ENCODE data around the gene GARIN5B.
"Not testable (repeated sequence)": the region's sequence is repeated elsewhere in the genome, so short reads cannot be mapped to it uniquely, and the experiment has no call there.

Gene GARIN5B

GRCh38 chr19:55339889-55340783, 22.9 kb downstream of the GARIN5B start:
- peak overlapping the region; percentile 89 for H3K4me3 Mint-ChIP-seq
- H3K36me3 Mint-ChIP-seq = no peaks in the 10 kb centered on the region
- peak overlapping the region; percentile 87 for H3K27ac Mint-ChIP-seq
- H3K9me3 Mint-ChIP-seq (ENCODE audit: low read depth) = no peaks in the 10 kb centered on the region
- H3K4me1 Mint-ChIP-seq (ENCODE audit: low read depth) = peaks cover 16% of the 10 kb centered on the region
- no peaks in the 10 kb centered on the region for H3K27me3 Mint-ChIP-seq

GRCh38 chr19:55339105-55339888, 23.8 kb downstream of the GARIN5B start, which contains the start of gene KMT5C:
TSS of gene KMT5C (plus strand) at chr19:55339876. CDS start at chr19:55341937, 2,061 bp downstream.
- H3K36me3 Mint-ChIP-seq = no peaks in the 10 kb centered on the region
- H3K9me3 Mint-ChIP-seq (ENCODE audit: low read depth) = no peaks in the 10 kb centered on the region
- H3K4me1 Mint-ChIP-seq (ENCODE audit: low read depth) = peaks cover 16% of the 10 kb centered on the region
- H3K4me3 Mint-ChIP-seq = peak within 1 kb of the TSS; percentile 89
- no peaks in the 10 kb centered on the region for H3K27me3 Mint-ChIP-seq
- peak within 1 kb of the TSS; percentile 87 for H3K27ac Mint-ChIP-seq

DNA sequence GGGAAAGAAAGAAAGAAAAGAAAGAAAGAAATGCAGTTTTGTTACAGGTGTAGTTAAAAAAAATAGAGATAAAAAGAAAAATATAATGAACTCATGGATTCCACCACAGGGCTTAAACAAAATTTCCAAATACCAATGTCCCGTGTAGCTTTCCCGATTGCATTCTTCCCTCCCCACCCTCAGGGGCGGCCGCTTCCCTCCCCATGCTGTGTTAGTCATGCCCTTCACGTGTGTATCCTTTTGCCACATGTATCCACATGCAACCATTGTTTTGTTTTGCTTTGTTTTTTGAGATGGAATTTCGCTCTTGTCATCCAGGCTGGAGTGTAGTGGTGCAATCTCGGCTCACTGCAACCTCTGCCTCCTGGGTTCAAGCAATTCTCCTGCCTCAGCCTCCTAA, 27.0 kb downstream of the GARIN5B start:
- no peaks in the 10 kb centered on the region for H3K36me3 Mint-ChIP-seq
- H3K4me3 Mint-ChIP-seq = no peak overlapping the region
- H3K27ac Mint-ChIP-seq = no peak overlapping the region
- no peaks in the 10 kb centered on the region for H3K9me3 Mint-ChIP-seq (ENCODE audit: low read depth)
- H3K4me1 Mint-ChIP-seq (ENCODE audit: low read depth) = peaks cover 13% of the 10 kb centered on the region
- H3K27me3 Mint-ChIP-seq = peaks cover 1% of the 10 kb centered on the region

- no peak overlapping the region for H3K27ac Mint-ChIP-seq
- peaks cover 3% of the 10 kb centered on the region for H3K27me3 Mint-ChIP-seq
- H3K9me3 Mint-ChIP-seq (ENCODE audit: low read depth) = no peaks in the 10 kb centered on the region
- no peak overlapping the region for H3K4me3 Mint-ChIP-seq
- H3K36me3 Mint-ChIP-seq = no peaks in the 10 kb centered on the region
- H3K4me1 Mint-ChIP-seq (ENCODE audit: low read depth) = peaks cover 6% of the 10 kb centered on the region
These were observed 29.2 kb downstream of the GARIN5B start for GRCh38 chr19:55333870-55334269.

DNA sequence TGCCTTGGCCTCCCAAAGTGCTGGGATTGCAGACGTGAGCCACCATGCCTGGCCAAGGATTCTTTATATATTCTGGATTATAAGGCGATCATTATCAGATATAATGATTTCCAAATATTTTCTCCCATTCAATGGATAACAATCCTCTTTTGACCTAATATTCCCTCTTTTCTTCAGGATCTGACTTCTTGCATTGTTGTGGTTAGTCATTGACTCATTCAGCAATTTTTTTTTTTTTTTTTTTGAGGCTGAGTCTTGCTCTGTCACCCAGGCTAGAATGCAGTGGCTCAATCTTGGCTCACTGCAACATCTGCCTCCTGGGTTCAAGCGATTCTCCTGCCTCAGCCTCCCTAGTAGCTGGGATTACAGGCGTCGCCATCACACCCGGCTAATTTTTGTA, 33.3 kb downstream of the GARIN5B start:
- H3K36me3 Mint-ChIP-seq; H3K9me3 Mint-ChIP-seq (ENCODE audit: low read depth): not testable (repeated sequence)

DNA sequence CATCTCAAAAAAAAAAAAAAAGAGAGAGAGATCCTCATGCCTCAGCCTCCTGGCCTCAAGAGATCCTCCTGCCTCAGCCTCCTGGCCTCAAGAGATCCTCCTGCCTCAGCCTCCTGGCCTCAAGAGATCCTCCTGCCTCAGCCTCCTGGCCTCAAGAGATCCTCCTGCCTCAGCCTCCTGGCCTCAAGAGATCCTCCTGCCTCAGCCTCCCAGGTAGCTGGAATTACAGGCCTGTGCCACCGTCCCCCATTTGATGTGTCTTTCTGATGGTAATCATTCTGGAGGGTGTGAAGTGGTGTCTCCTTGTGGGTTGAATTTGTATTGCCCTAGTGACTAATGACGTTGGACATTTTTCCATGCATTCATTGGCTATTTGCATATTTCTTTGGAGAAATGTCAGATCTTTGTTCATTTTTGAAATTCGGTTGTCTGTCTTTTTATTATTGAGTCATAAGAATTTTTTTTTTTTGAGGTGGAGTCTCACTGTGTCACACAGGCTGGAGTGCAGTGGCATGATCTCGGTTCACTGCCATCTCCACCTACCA, 34.2 kb downstream of the GARIN5B start:
- not testable (repeated sequence) for H3K27me3 Mint-ChIP-seq

More for the DNA sequence above, 33.3 kb downstream of the GARIN5B start:
- not testable (repeated sequence) for H3K27ac Mint-ChIP-seq; H3K4me1 Mint-ChIP-seq (ENCODE audit: low read depth); H3K4me3 Mint-ChIP-seq; H3K27me3 Mint-ChIP-seq

GRCh38 chr19:55325172-55325571, 37.9 kb downstream of the GARIN5B start, which contains the start of gene TMEM150B:
TSS of gene TMEM150B (minus strand) at chr19:55325341. CDS start at chr19:55321036, 4,305 bp downstream.
- no peak within 1 kb of the TSS for H3K4me3 Mint-ChIP-seq
- no peaks in the 10 kb centered on the region for H3K4me1 Mint-ChIP-seq (ENCODE audit: low read depth)
- H3K27ac Mint-ChIP-seq = no peak within 1 kb of the TSS

More for the DNA sequence above, 34.2 kb downstream of the GARIN5B start:
- not testable (repeated sequence) for H3K4me1 Mint-ChIP-seq (ENCODE audit: low read depth); H3K27ac Mint-ChIP-seq; H3K4me3 Mint-ChIP-seq; H3K9me3 Mint-ChIP-seq (ENCODE audit: low read depth); H3K36me3 Mint-ChIP-seq

GRCh38 chr19:55324662-55325061, 38.4 kb downstream of the GARIN5B start:
- H3K9me3 Mint-ChIP-seq (ENCODE audit: low read depth) = no peaks in the 10 kb centered on the region
- H3K27me3 Mint-ChIP-seq = peaks cover 2% of the 10 kb centered on the region
- H3K36me3 Mint-ChIP-seq = no peaks in the 10 kb centered on the region
- no peaks in the 10 kb centered on the region for H3K4me1 Mint-ChIP-seq (ENCODE audit: low read depth)
- H3K4me3 Mint-ChIP-seq = no peak overlapping the region
- H3K27ac Mint-ChIP-seq = no peak overlapping the region

More at GRCh38 chr19:55325172-55325571, 37.9 kb downstream of the GARIN5B start, which contains the start of gene TMEM150B:
- Mint-ChIP-seq H3K9me3 (ENCODE audit: low read depth) (no peaks in the 10 kb centered on the region), H3K27me3 (peaks cover 2% of the 10 kb centered on the region), H3K36me3 (no peaks in the 10 kb centered on the region)

- H3K9me3 Mint-ChIP-seq (ENCODE audit: low read depth) = no peaks in the 10 kb centered on the region
- H3K27ac Mint-ChIP-seq = no peak overlapping the region
- no peak overlapping the region for H3K4me3 Mint-ChIP-seq
- H3K4me1 Mint-ChIP-seq (ENCODE audit: low read depth) = no peaks in the 10 kb centered on the region
- no peaks in the 10 kb centered on the region for H3K27me3 Mint-ChIP-seq
- H3K36me3 Mint-ChIP-seq = no peaks in the 10 kb centered on the region
These were observed 40.7 kb downstream of the GARIN5B start for GRCh38 chr19:55322204-55322885.

GRCh38 chr19:55321466-55322137, 41.5 kb downstream of the GARIN5B start:
- Mint-ChIP-seq H3K4me1 (ENCODE audit: low read depth) (no peaks in the 10 kb centered on the region), H3K27ac (no peak overlapping the region), H3K36me3 (no peaks in the 10 kb centered on the region), H3K9me3 (ENCODE audit: low read depth) (no peaks in the 10 kb centered on the region), H3K4me3 (no peak overlapping the region), H3K27me3 (no peaks in the 10 kb centered on the region)

DNA sequence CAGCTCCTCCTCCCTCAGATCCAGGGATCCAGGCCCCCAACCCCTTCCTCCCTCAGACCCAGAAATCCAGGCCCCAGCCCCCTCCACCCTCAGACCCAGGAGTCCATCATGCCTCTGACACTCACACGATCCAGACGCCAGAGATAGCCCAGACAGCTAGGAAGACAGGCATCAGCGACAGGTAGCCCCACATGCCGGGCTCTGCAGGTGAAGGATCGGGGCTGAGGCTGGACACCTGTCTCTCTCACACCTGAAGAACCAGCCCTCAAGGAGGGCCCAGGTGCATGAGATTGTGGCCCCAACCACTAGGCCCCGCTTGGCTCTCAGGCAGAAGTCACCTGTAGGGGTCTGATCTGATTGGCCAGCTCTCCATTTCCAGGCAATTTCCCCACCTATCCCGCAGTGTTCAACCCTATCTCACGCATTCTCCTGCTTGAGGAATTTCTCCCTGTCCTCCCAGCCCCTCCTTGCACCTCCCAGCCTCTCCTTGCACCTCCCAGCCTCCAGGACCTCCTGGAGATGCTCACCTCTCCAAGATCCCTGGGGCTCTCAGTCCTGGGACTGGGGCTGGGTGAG, 42.1 kb downstream of the GARIN5B start:
- H3K4me1 Mint-ChIP-seq (ENCODE audit: low read depth) = no peaks in the 10 kb centered on the region
- no peaks in the 10 kb centered on the region for H3K27me3 Mint-ChIP-seq
- H3K9me3 Mint-ChIP-seq (ENCODE audit: low read depth) = no peaks in the 10 kb centered on the region
- H3K27ac Mint-ChIP-seq = no peak overlapping the region
- no peaks in the 10 kb centered on the region for H3K36me3 Mint-ChIP-seq
- H3K4me3 Mint-ChIP-seq = no peak overlapping the region

DNA sequence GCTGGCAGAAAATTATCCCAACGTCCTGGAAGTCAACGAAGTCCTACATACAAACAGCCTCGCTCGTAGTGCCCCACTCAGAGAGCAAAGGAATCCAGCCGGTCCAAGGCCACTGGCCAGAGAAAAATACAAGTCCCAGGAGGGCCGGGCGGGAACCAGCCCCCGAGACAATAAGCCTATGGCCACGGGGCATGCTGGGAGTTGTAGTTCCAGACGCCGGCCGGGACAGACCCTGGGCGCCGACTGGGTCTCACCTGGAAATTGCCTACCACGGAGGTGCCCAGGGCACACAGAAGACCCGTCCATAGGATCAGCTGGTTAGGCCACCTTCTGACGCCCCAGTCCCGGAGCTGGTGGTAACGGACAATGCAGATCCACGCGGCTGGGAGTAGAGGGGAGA, 43.3 kb downstream of the GARIN5B start:
- Mint-ChIP-seq H3K9me3 (ENCODE audit: low read depth) (no peaks in the 10 kb centered on the region), H3K4me3 (no peak overlapping the region), H3K4me1 (ENCODE audit: low read depth) (no peaks in the 10 kb centered on the region), H3K36me3 (no peaks in the 10 kb centered on the region), H3K27me3 (no peaks in the 10 kb centered on the region), H3K27ac (no peak overlapping the region)

- Mint-ChIP-seq H3K27ac (no peak overlapping the region), H3K4me1 (ENCODE audit: low read depth) (no peaks in the 10 kb centered on the region), H3K4me3 (no peak overlapping the region), H3K27me3 (no peaks in the 10 kb centered on the region), H3K9me3 (ENCODE audit: low read depth) (no peaks in the 10 kb centered on the region), H3K36me3 (no peaks in the 10 kb centered on the region)
These were observed 46.4 kb downstream of the GARIN5B start for GRCh38 chr19:55316646-55317045.

All from activated naive CD8-positive, alpha-beta T cell (primary cell).